ENCODE results near the gene FZD4. TPM values are rescaled to one million over a fixed set of nuclear protein-coding genes. Genes with fewer than 3 reads are reported as not detected.
A peak's percentile ranks its signal among the peaks of the same experiment; 100 is the strongest.

The FZD4 gene
- total RNA-seq, 6 experiments from 2014 or later, result 12.5 to 26.1 (median 17.1) TPM

DNA sequence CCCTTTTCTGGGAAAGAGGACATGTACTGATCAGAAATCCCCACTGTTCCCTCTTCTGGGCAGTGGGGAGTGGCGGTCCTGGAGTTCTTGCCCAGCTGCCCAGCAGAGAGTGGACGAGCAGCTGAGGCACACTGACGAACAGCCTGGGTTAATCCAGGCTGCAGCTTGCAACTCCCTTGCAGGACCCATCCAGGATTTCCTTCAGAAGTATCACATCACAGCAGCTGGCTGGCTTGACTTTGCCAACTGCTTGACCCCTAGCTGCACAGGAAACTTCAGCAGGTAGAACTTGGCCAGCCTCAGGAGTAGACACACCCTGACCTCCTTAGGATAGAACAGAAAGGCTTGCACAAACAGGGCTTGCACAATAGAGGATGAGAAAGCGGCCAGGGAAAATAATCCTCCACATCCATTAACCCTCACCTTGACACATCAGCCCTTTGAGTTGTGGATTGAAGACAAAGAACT is 27.9 kb upstream of the FZD4 start:
- H3K9me3 ChIP-seq, result no peaks in the 10 kb centered on the region
- peak; percentile 56 to 78 (median 66) for ATAC-seq
- TF ChIP-seq CTCF (IDR thresholded peaks at IDR 0.05), result no peak
- no peak for TF ChIP-seq POLR2A (IDR thresholded peaks at IDR 0.05)
- peak in 1 of 3 donors; percentile 60 for DNase-seq
- intact Hi-C loops (cut with DNase I), result no loop called here
- peaks cover 0 to 54% (median 18%) of the 10 kb centered on the region in 4 donors for H3K4me1 ChIP-seq
- peak overlapping the region in 2 of 3 donors; percentile 23 to 63 for H3K27ac ChIP-seq
- no peak overlapping the region for H3K4me3 ChIP-seq
- H3K36me3 ChIP-seq, result no peaks in the 10 kb centered on the region
- WGBS (ENCODE audit: insufficient coverage, low coverage, low lambda C conversion rate, missing lambda C conversion rate), result 22% methylated on average over 4 of the region's 4 CpGs
- no peaks in the 10 kb centered on the region for H3K27me3 ChIP-seq

GRCh38 chr11:86981777-86982540 is 26.8 kb upstream of the FZD4 start:
- H3K9me3 ChIP-seq, result no peaks in the 10 kb centered on the region
- no peaks in the 10 kb centered on the region for H3K36me3 ChIP-seq
- DNase-seq (peak; percentile 64 to 84 (median 82)), ATAC-seq (peak; percentile 73 to 88 (median 78))
- H3K27me3 ChIP-seq, result no peaks in the 10 kb centered on the region
- H3K4me1 ChIP-seq, result peaks cover 0 to 54% (median 18%) of the 10 kb centered on the region in 4 donors
- 51% methylated on average over 7 of the region's 7 CpGs for WGBS (ENCODE audit: insufficient coverage, low coverage, low lambda C conversion rate, missing lambda C conversion rate)
- intact Hi-C loops (cut with DNase I), result no loop called here
- TF ChIP-seq CTCF (IDR thresholded peaks at IDR 0.05), result no peak
- no peak for TF ChIP-seq POLR2A (IDR thresholded peaks at IDR 0.05)
- peak overlapping the region; percentile 23 to 63 (median 49) for H3K27ac ChIP-seq
- H3K4me3 ChIP-seq, result no peak overlapping the region

DNA sequence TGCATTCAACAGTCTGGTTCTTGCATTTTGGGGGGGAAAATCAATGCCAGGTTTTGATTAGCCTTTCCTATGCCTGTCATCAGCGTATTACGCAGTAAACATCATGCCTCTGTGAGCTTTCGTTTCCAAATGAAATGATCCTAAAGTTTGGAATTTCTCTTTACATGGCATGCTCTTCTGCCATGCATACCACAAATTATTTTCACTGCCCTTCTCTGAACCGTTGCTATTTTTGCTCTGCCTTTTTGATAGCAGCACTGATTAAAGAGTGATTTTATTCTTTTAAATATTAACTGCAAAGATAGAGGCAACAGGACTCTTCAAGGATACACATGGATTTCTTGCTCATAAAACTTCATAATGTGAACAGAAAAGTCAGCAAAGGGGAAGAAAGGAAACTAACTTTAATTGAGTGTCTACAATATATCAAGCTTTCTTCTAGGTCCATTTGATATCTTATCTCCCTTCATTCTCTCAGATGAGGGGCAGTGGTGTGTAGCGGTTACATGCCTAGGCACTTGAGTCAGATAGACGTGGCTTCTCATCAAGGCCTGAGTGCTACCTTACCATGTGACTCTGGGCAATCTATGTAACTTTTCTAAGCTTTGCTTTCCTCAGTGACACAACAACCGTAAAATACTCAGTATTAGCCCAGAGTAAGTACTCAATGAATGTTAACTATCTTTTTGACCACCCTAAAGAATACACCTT is 25.0 kb upstream of the FZD4 start:
- Histone ChIP-seq H3K36me3 (no peaks in the 10 kb centered on the region), H3K27ac (peak overlapping the region in 1 of 3 donors; percentile 16), H3K4me1 (peaks cover 0 to 54% (median 18%) of the 10 kb centered on the region in 4 donors), H3K27me3 (no peaks in the 10 kb centered on the region), H3K4me3 (no peak overlapping the region), H3K9me3 (no peaks in the 10 kb centered on the region)
- DNase-seq, result no peak
- TF ChIP-seq CTCF (IDR thresholded peaks at IDR 0.05), result no peak
- TF ChIP-seq POLR2A (IDR thresholded peaks at IDR 0.05), result no peak
- intact Hi-C loops (cut with DNase I), result no loop called here
- no peak for ATAC-seq
- WGBS (ENCODE audit: insufficient coverage, low coverage, low lambda C conversion rate, missing lambda C conversion rate), result 53% methylated on average over 5 of the region's 7 CpGs

GRCh38 chr11:86978756-86979608 is 23.8 kb upstream of the FZD4 start:
- peak; percentile 40 to 55 (median 50) for TF ChIP-seq CTCF (IDR thresholded peaks at IDR 0.05)
- TF ChIP-seq POLR2A (IDR thresholded peaks at IDR 0.05), result no peak
- Histone ChIP-seq H3K4me3 (no peak overlapping the region), H3K27ac (peak overlapping the region in 2 of 3 donors; percentile 16 to 26), H3K9me3 (no peaks in the 10 kb centered on the region), H3K36me3 (no peaks in the 10 kb centered on the region), H3K27me3 (no peaks in the 10 kb centered on the region), H3K4me1 (peaks cover 0 to 54% (median 18%) of the 10 kb centered on the region in 4 donors)
- intact Hi-C loops (cut with DNase I), result no loop called here
- ATAC-seq, result peak; percentile 63 to 76 (median 66)
- DNase-seq, result no peak
- 28% methylated on average over 3 of the region's 3 CpGs for WGBS (ENCODE audit: insufficient coverage, low coverage, low lambda C conversion rate, missing lambda C conversion rate)
